Sigmoid colon (tissue), 7 donors: ENCODE measurements around the gene UTP15. TPM values are rescaled to one million over a fixed set of nuclear protein-coding genes. Genes with fewer than 3 reads are reported as not detected.

Experiments used
- DNase-seq: peaks from one replicate; pipeline ENCODE4 v3.0.0-alpha.2; 2019
- H3K27ac ChIP-seq, 4 donors: fragments of 200-600 bp; sonication (generic); one replicate each; pipeline ENCODE4 v1.5.1; 2016 to 2019; ENCODE audit warnings: mild to moderate bottlenecking in 1 of 4
- H3K27me3 ChIP-seq, 3 donors: fragments of 200-600 bp; sonication (generic); one replicate each; pipeline ENCODE4 v1.5.1; 2019; ENCODE audit warnings: mild to moderate bottlenecking in 1 of 3
- H3K36me3 ChIP-seq, 4 donors: fragments of 200-600 bp; sonication (generic); one replicate each; pipeline ENCODE4 v1.5.1; 2016 to 2019
- H3K4me1 ChIP-seq, 4 donors: fragments of 200-600 bp; sonication (generic); one replicate each; pipeline ENCODE4 v1.5.1; 2017 to 2019
- H3K4me3 ChIP-seq, 4 donors: fragments of 200-600 bp; sonication (generic); one replicate each; pipeline ENCODE4 v1.5.1; 2017 to 2019; ENCODE audit warnings: mild to moderate bottlenecking in 2 of 4, moderate library complexity in 1 of 4
- H3K9me3 ChIP-seq, 4 donors: fragments of 200-600 bp in 3 of 4; sonication (generic) in 3 of 4; one replicate each; pipeline versions ENCODE4 v1.5.1 to v1.6.1; 2013 to 2019
- CTCF ChIP-seq, 4 experiments: fragments of 450-650 bp in 3 of 4; fragments of 200-600 bp in 1 of 4; IDR thresholded peaks; one replicate each; pipeline ENCODE4 v1.5.1; 2016 to 2019; ENCODE audit warnings: antibody characterized with exemption in 4 of 4, mild to moderate bottlenecking in 3 of 4, moderate library complexity in 2 of 4
- EP300 ChIP-seq, 4 donors: sonication (generic); formaldehyde crosslinking; IDR thresholded peaks; one replicate each; pipeline ENCODE4 v1.6.1; 2017; ENCODE audit warnings: antibody characterized with exemption in 4 of 4
- POLR2A ChIP-seq, 2 donors: fragments of 450-650 bp; IDR thresholded peaks; one replicate each; pipeline ENCODE4 v1.6.1; 2016; ENCODE audit warnings: antibody characterized with exemption in 2 of 2, mild to moderate bottlenecking in 2 of 2, moderate library complexity in 2 of 2
- POLR2AphosphoS5 ChIP-seq, 4 donors: sonication (generic); formaldehyde crosslinking; IDR thresholded peaks; one replicate each; pipeline ENCODE4 v1.6.1; 2017; ENCODE audit warnings: antibody characterized with exemption in 4 of 4
- WGBS, 2 donors: extraction: QIAGEN DNeasy Blood & Tissue Kit; methylation state at CpG; one replicate each; pipeline ENCODE4 v1.1.7; 2013; 5-methylcytosine and 5-hydroxymethylcytosine counted together
- intact Hi-C: fragments of 100-400 bp; cut with DNase I; formaldehyde crosslinking; loops from one replicate; pipeline ENCODE4 v1.15.1; 2023
- polyA plus RNA-seq, 3 donors: library from polyadenylated mRNA; stranded (reverse); fragments of 200-250 nt; gene quantifications; one replicate each; pipeline ENCODE4 v1.2.3, GENCODE V29; 2013
- total RNA-seq, 4 donors: library from RNA; depleted of rRNA; stranded (reverse); fragments of >200 nt; gene quantifications; one replicate each; pipeline ENCODE4 v1.1.0, GENCODE V29; 2016
- donor health status: healthy with polysubstance abuse.
- donor health status: Bipolar disorder and iron deficiency.
- donor health status: healthy.

UTP15 gene
- total and polyA plus RNA-seq, 7 donors: 2.8 to 27.8 (median 14.4) TPM

- H3K27me3 ChIP-seq: no peaks in the 10 kb centered on the region
- WGBS, 2 donors: 23 to 63% methylated on average over 9 of the region's 9 CpGs
- no peaks in the 10 kb centered on the region for H3K36me3 ChIP-seq
- no peaks in the 10 kb centered on the region for H3K4me1 ChIP-seq
- intact Hi-C loops: no loop called here
- TF ChIP-seq POLR2AphosphoS5 (IDR thresholded peaks at IDR 0.05): no peak
- no peak for TF ChIP-seq CTCF (IDR thresholded peaks at IDR 0.05)
- TF ChIP-seq EP300 (IDR thresholded peaks at IDR 0.05): no peak
- TF ChIP-seq POLR2A (IDR thresholded peaks at IDR 0.05): no peak
- DNase-seq: no peak
- H3K9me3 ChIP-seq: no peaks in the 10 kb centered on the region
- H3K4me3 ChIP-seq: no peak overlapping the region
- H3K27ac ChIP-seq: no peak overlapping the region
Observed at GRCh38 chr5:73544429-73545402, 20.8 kb upstream of the UTP15 start.

DNA sequence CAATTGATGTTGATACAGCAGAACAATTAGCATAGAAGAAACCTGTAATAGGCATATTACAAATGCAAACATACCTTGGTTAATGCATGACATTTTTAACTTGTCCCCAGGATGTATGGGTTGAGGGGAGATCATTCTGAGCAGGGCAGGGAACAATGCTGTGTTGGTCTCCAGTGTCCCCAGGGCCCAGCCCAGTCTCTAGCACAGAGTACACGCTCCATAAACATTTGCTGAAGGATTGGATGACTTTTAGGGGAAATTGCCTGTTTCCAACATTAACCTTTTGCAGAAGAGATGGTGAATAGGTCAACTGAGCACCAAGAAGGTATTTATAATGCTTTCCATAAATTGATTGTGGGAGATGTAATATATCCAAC, 20.2 kb upstream of the UTP15 start:
- Histone ChIP-seq H3K27ac (no peak overlapping the region), H3K36me3 (no peaks in the 10 kb centered on the region), H3K4me1 (no peaks in the 10 kb centered on the region), H3K27me3 (no peaks in the 10 kb centered on the region), H3K9me3 (no peaks in the 10 kb centered on the region), H3K4me3 (no peak overlapping the region)
- 71 to 78% methylated on average over 1 of the region's 1 CpG for WGBS, 2 donors
- DNase-seq: no peak
- TF ChIP-seq EP300 (IDR thresholded peaks at IDR 0.05) (no peak), POLR2A (IDR thresholded peaks at IDR 0.05) (no peak), CTCF (IDR thresholded peaks at IDR 0.05) (no peak), POLR2AphosphoS5 (IDR thresholded peaks at IDR 0.05) (no peak)
- intact Hi-C loops: no loop called here

GRCh38 chr5:73550016-73550415, 15.5 kb upstream of the UTP15 start:
- 92 to 94% methylated on average over 1 of the region's 1 CpG for WGBS, 2 donors
- H3K4me3 ChIP-seq: no peak overlapping the region
- intact Hi-C loops: no loop called here
- no peak for DNase-seq
- H3K27ac ChIP-seq: no peak overlapping the region
- H3K36me3 ChIP-seq: peaks cover 4 to 37% (median 17%) of the 10 kb centered on the region in 4 donors
- no peaks in the 10 kb centered on the region for H3K9me3 ChIP-seq
- no peaks in the 10 kb centered on the region for H3K4me1 ChIP-seq
- H3K27me3 ChIP-seq: no peaks in the 10 kb centered on the region
- no peak for TF ChIP-seq POLR2A (IDR thresholded peaks at IDR 0.05)
- no peak for TF ChIP-seq POLR2AphosphoS5 (IDR thresholded peaks at IDR 0.05)
- TF ChIP-seq CTCF (IDR thresholded peaks at IDR 0.05): no peak
- TF ChIP-seq EP300 (IDR thresholded peaks at IDR 0.05): no peak

DNA sequence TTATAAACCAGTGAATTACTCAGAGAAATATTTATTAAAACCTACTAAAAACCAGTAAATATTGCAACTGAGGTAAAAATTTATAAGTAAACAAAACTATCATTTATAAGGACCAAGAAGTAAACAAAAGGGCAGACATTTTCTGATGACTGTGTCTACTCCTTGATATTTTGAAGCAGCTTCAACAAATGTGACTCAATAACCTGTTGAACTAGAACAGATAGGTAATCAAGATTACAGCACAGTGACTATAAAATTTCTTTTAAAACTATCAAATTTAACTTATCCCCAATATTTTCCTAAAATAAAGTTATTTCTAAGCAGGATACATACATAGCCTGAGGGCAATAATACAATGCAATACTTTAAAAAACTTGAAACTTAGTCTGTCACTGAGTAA, 12.9 kb upstream of the UTP15 start:
- H3K4me1 ChIP-seq: no peaks in the 10 kb centered on the region
- TF ChIP-seq EP300 (IDR thresholded peaks at IDR 0.05) (no peak), CTCF (IDR thresholded peaks at IDR 0.05) (no peak), POLR2A (IDR thresholded peaks at IDR 0.05) (no peak), POLR2AphosphoS5 (IDR thresholded peaks at IDR 0.05) (no peak)
- intact Hi-C loops: no loop called here
- peaks cover 4 to 63% (median 26%) of the 10 kb centered on the region in 4 donors for H3K36me3 ChIP-seq
- H3K4me3 ChIP-seq: no peak overlapping the region
- no peak overlapping the region for H3K27ac ChIP-seq
- no peak for DNase-seq
- H3K9me3 ChIP-seq: no peaks in the 10 kb centered on the region
- H3K27me3 ChIP-seq: no peaks in the 10 kb centered on the region
